Parathyroid adenoma (tissue), 2 donors: ENCODE results near the gene ARHGAP33.

Experiments
- H2AFZ ChIP-seq: fragments of 300-600 bp; sonication (generic); one replicate; pipeline ENCODE4 v1.7.0; 2017; ENCODE audit warnings: antibody characterized with exemption, mild to moderate bottlenecking
- H3K27ac ChIP-seq: fragments of 300-600 bp; sonication (generic); one replicate; pipeline ENCODE4 v1.7.0; 2017
- H3K27me3 ChIP-seq: fragments of 300-600 bp; sonication (generic); one replicate; pipeline ENCODE4 v1.7.0; 2017; ENCODE audit warnings: low read length; ENCODE audit not compliant: control insufficient read depth, insufficient read depth
- H3K36me3 ChIP-seq: fragments of 300-600 bp; sonication (generic); one replicate; pipeline ENCODE4 v1.7.0; 2017; ENCODE audit warnings: low read length; ENCODE audit not compliant: control insufficient read depth, insufficient read depth
- H3K4me1 ChIP-seq: fragments of 300-600 bp; sonication (generic); one replicate; pipeline ENCODE4 v1.7.0; 2017; ENCODE audit warnings: control low read depth
- H3K4me2 ChIP-seq: fragments of 300-600 bp; sonication (generic); one replicate; pipeline ENCODE4 v1.7.0; 2017; ENCODE audit warnings: low read length
- H3K4me3 ChIP-seq: fragments of 300-600 bp; sonication (generic); one replicate; pipeline ENCODE4 v1.7.0; 2017; ENCODE audit warnings: low read depth, low read length
- H3K79me2 ChIP-seq: fragments of 300-600 bp; sonication (generic); one replicate; pipeline ENCODE4 v1.7.0; 2017; ENCODE audit warnings: control low read depth
- H3K9ac ChIP-seq: fragments of 300-600 bp; sonication (generic); one replicate; pipeline ENCODE4 v1.7.0; 2017; ENCODE audit warnings: mild to moderate bottlenecking
- H3K9me3 ChIP-seq: fragments of 300-600 bp; sonication (generic); one replicate; pipeline ENCODE4 v1.7.0; 2017; ENCODE audit warnings: low read length; ENCODE audit not compliant: control insufficient read depth
- TF ChIP-seq, protein P1 (sequence below): fragments of 300-600 bp; sonication (generic); IDR thresholded peaks from one replicate; pipeline ENCODE4 v1.7.0; 2017; ENCODE audit warnings: antibody characterized with exemption, mild to moderate bottlenecking
- donor health status: primary hyperparathyroidism.

Gene ARHGAP33

GRCh38 chr19:35818445-35818844 is 43.1 kb downstream of the ARHGAP33 start:
- Histone ChIP-seq H2AFZ (no peak overlapping the region), H3K27me3 (no peaks in the 10 kb centered on the region), H3K79me2 (no peaks in the 10 kb centered on the region), H3K9me3 (no peaks in the 10 kb centered on the region), H3K36me3 (no peaks in the 10 kb centered on the region), H3K4me2 (no peak overlapping the region), H3K4me1 (no peaks in the 10 kb centered on the region), H3K27ac (no peak overlapping the region), H3K9ac (no peak overlapping the region), H3K4me3 (no peak overlapping the region)
- TF ChIP-seq, protein P1, sequence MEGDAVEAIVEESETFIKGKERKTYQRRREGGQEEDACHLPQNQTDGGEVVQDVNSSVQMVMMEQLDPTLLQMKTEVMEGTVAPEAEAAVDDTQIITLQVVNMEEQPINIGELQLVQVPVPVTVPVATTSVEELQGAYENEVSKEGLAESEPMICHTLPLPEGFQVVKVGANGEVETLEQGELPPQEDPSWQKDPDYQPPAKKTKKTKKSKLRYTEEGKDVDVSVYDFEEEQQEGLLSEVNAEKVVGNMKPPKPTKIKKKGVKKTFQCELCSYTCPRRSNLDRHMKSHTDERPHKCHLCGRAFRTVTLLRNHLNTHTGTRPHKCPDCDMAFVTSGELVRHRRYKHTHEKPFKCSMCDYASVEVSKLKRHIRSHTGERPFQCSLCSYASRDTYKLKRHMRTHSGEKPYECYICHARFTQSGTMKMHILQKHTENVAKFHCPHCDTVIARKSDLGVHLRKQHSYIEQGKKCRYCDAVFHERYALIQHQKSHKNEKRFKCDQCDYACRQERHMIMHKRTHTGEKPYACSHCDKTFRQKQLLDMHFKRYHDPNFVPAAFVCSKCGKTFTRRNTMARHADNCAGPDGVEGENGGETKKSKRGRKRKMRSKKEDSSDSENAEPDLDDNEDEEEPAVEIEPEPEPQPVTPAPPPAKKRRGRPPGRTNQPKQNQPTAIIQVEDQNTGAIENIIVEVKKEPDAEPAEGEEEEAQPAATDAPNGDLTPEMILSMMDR, result no peak

- H3K4me3 ChIP-seq, result no peak overlapping the region
- TF ChIP-seq, protein P1, result no peak
- H3K79me2 ChIP-seq, result no peaks in the 10 kb centered on the region
- H3K36me3 ChIP-seq, result no peaks in the 10 kb centered on the region
- H3K9me3 ChIP-seq, result no peaks in the 10 kb centered on the region
- no peak overlapping the region for H3K4me2 ChIP-seq
- H3K27me3 ChIP-seq, result no peaks in the 10 kb centered on the region
- no peak overlapping the region for H3K27ac ChIP-seq
- no peak overlapping the region for H2AFZ ChIP-seq
- no peaks in the 10 kb centered on the region for H3K4me1 ChIP-seq
- H3K9ac ChIP-seq, result no peak overlapping the region
Measured at GRCh38 chr19:35822579-35822978, 47.2 kb downstream of the ARHGAP33 start.

DNA sequence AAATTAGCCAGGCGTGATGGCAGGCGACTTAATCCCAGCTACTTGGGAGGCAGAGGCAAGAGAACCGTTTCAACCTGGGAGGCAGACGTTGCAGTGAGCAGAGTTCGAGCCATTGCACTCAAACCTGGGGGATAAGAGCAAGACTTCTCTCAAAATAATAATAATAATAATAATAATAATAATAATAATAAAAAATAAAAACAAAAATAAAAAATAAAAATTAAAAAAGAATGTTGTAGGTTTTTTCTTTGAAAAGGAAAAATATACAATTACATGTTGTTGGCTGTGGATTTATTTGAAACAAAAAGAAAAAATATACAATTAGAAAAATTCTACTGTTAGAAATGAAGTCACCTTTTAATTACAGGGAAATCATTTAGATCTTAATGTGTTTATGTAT is 48.8 kb downstream of the ARHGAP33 start:
- TF ChIP-seq, protein P1, result no peak
- no peak overlapping the region for H3K27ac ChIP-seq
- no peaks in the 10 kb centered on the region for H3K9me3 ChIP-seq
- no peaks in the 10 kb centered on the region for H3K36me3 ChIP-seq
- no peak overlapping the region for H3K9ac ChIP-seq
- no peaks in the 10 kb centered on the region for H3K79me2 ChIP-seq
- H3K4me1 ChIP-seq, result no peaks in the 10 kb centered on the region
- H3K27me3 ChIP-seq, result no peaks in the 10 kb centered on the region
- no peak overlapping the region for H2AFZ ChIP-seq
- H3K4me3 ChIP-seq, result no peak overlapping the region
- no peak overlapping the region for H3K4me2 ChIP-seq

DNA sequence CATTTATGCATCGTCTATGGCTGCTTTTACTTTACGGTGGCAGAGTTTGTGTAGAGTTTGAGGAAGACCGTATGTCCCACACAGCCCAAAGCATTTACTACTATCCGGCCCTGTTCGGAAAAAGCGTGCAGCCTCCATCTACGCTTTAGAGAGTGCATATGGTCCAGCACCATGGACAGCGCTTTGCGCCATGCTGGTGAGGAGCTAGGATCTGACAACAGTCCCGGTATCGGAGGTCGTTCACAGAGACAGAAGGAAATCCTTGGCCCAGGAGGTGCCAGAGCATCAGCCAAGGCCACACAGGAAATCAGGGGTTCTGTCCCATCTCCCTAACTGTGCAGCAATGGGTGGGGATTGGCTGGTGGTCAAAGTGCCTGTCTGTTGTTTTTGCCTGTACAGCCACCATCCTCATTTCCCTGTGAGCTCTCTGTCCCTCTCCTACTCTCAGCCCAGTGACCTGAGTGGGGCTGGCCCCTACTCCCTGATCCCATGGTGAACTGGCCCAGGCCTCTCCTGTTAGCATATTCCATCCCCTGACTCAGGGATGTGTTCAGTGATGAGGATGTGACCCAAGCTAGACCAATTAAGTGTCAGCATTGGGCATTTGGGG is 53.4 kb downstream of the ARHGAP33 start:
- Histone ChIP-seq H3K36me3 (no peaks in the 10 kb centered on the region), H3K9me3 (no peaks in the 10 kb centered on the region), H3K4me3 (no peak overlapping the region), H3K27me3 (no peaks in the 10 kb centered on the region), H3K27ac (no peak overlapping the region), H3K4me2 (no peak overlapping the region), H2AFZ (no peak overlapping the region), H3K79me2 (no peaks in the 10 kb centered on the region), H3K4me1 (no peaks in the 10 kb centered on the region), H3K9ac (no peak overlapping the region)
- TF ChIP-seq, protein P1, result no peak

- Histone ChIP-seq H3K4me1 (no peaks in the 10 kb centered on the region), H2AFZ (no peak overlapping the region), H3K4me2 (no peak overlapping the region), H3K9me3 (no peaks in the 10 kb centered on the region), H3K36me3 (no peaks in the 10 kb centered on the region), H3K9ac (no peak overlapping the region), H3K4me3 (no peak overlapping the region), H3K79me2 (no peaks in the 10 kb centered on the region), H3K27me3 (no peaks in the 10 kb centered on the region), H3K27ac (no peak overlapping the region)
- TF ChIP-seq, protein P1, result no peak
Measured at GRCh38 chr19:35830986-35831385, 55.6 kb downstream of the ARHGAP33 start.
